Esophagus muscularis mucosa (tissue), 4 donors: ENCODE results near the gene SPARC.
A peak's percentile ranks its signal among the peaks of the same experiment; 100 is the strongest.

ENCODE experiments used
- CTCF ChIP-seq, 3 experiments: fragments of 200-600 bp in 2 of 3; fragments of 450-650 bp in 1 of 3; sonication (generic) in 2 of 3; IDR thresholded peaks; one replicate each; pipeline ENCODE4 v1.5.1; 2017 to 2019; ENCODE audit warnings: antibody characterized with exemption in 3 of 3, mild to moderate bottlenecking in 2 of 3, moderate library complexity in 1 of 3
- EP300 ChIP-seq: sonication (generic); formaldehyde crosslinking; IDR thresholded peaks from one replicate; pipeline ENCODE4 v1.6.1; 2017; ENCODE audit warnings: antibody characterized with exemption
- POLR2A ChIP-seq: fragments of 450-650 bp; IDR thresholded peaks from one replicate; pipeline ENCODE4 v1.6.1; 2017; ENCODE audit warnings: antibody characterized with exemption, moderate library complexity, mild to moderate bottlenecking, low read depth
- POLR2AphosphoS5 ChIP-seq, 2 donors: sonication (generic); formaldehyde crosslinking; IDR thresholded peaks; one replicate each; pipeline ENCODE4 v1.6.1; 2017; ENCODE audit warnings: antibody characterized with exemption in 2 of 2

GRCh38 chr5:151699071-151699901 lies 12.6 kb upstream of the SPARC start:
- TF ChIP-seq CTCF (IDR thresholded peaks at IDR 0.05) (no peak), POLR2A (no peak), POLR2AphosphoS5 (IDR thresholded peaks at IDR 0.05) (peak; percentile 53 to 68), EP300 (no peak)
